ENCODE measurements around the gene NUDT8.

NUDT8 gene

GRCh38 chr11:67670316-67671210 lies 40.8 kb upstream of the NUDT8 start:
- H3K4me3 ChIP-seq (ENCODE audit: low read depth, low read length): no peak overlapping the region
- no peak for TF ChIP-seq CTCF (IDR thresholded peaks at IDR 0.05; ENCODE audit: insufficient read depth, low read length, missing control alignments)
- no peak for DNase-seq (ENCODE audit: low read depth, low spot score)
- ChIA-PET POLR2A (no interaction called here), CTCF (no interaction called here)

- no peak for TF ChIP-seq CTCF (IDR thresholded peaks at IDR 0.05; ENCODE audit: insufficient read depth, low read length, missing control alignments)
- ChIA-PET CTCF (no interaction called here), POLR2A (no interaction called here)
- no peak overlapping the region for H3K4me3 ChIP-seq (ENCODE audit: low read depth, low read length)
- no peak for DNase-seq (ENCODE audit: low read depth, low spot score)
Observed at GRCh38 chr11:67668192-67668551, 38.4 kb upstream of the NUDT8 start.

- no peak for TF ChIP-seq CTCF (IDR thresholded peaks at IDR 0.05; ENCODE audit: insufficient read depth, low read length, missing control alignments)
Observed at GRCh38 chr11:67667490-67668191, 37.9 kb upstream of the NUDT8 start.

GRCh38 chr11:67666676-67667489 lies 37.1 kb upstream of the NUDT8 start:
- no peak for TF ChIP-seq CTCF (IDR thresholded peaks at IDR 0.05; ENCODE audit: insufficient read depth, low read length, missing control alignments)
- DNase-seq (ENCODE audit: low read depth, low spot score): no peak
- ChIA-PET CTCF (interaction anchor here (0.7 to 1.1 kb wide), 3 partner anchors 9 to 53 kb away, joined by 3 to 4 read pairs (median 3); no protein-coding TSS in a partner anchor), POLR2A (no interaction called here)
- no peak overlapping the region for H3K4me3 ChIP-seq (ENCODE audit: low read depth, low read length)

More at GRCh38 chr11:67667490-67668191, 37.9 kb upstream of the NUDT8 start:
- ChIA-PET POLR2A (no interaction called here), CTCF (interaction anchor here (1.0 to 1.1 kb wide), 2 partner anchors 37 to 53 kb away, joined by 3 to 4 read pairs; no protein-coding TSS in a partner anchor)
- no peak overlapping the region for H3K4me3 ChIP-seq (ENCODE audit: low read depth, low read length)
- DNase-seq (ENCODE audit: low read depth, low spot score): no peak

- POLR2A ChIA-PET: no interaction called here
- CTCF ChIA-PET: interaction anchor here (0.7 to 1.0 kb wide), 2 partner anchors 9 to 52 kb away, joined by 3 read pairs; no protein-coding TSS in a partner anchor
- DNase-seq (ENCODE audit: low read depth, low spot score): no peak
- no peak overlapping the region for H3K4me3 ChIP-seq (ENCODE audit: low read depth, low read length)
- no peak for TF ChIP-seq CTCF (IDR thresholded peaks at IDR 0.05; ENCODE audit: insufficient read depth, low read length, missing control alignments)
Observed at GRCh38 chr11:67666303-67666645, 36.5 kb upstream of the NUDT8 start.

Data from AG04449 (cell line).